ENCODE measurements around the gene TBCEL.

DNA sequence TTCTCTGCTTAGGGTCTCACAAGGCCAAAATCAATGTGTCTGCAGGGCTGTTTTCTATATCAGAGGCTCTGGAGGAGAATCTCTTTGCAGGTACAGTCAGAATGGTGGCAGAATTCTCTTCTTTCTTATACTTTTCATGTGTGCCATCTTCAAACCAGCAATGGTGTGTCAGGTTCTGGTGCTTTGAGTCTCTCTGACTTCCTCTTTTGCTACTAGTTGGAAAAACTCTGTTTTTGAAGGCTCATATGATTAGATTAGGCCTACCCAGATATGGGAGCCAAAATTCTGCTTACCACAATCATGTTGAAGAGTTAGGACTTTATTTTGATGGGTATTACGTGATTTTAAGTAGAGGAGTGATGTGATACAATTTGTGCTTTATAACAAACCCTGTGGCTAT is 58.3 kb downstream of the TBCEL start:
- TF ChIP-seq, protein P1, sequence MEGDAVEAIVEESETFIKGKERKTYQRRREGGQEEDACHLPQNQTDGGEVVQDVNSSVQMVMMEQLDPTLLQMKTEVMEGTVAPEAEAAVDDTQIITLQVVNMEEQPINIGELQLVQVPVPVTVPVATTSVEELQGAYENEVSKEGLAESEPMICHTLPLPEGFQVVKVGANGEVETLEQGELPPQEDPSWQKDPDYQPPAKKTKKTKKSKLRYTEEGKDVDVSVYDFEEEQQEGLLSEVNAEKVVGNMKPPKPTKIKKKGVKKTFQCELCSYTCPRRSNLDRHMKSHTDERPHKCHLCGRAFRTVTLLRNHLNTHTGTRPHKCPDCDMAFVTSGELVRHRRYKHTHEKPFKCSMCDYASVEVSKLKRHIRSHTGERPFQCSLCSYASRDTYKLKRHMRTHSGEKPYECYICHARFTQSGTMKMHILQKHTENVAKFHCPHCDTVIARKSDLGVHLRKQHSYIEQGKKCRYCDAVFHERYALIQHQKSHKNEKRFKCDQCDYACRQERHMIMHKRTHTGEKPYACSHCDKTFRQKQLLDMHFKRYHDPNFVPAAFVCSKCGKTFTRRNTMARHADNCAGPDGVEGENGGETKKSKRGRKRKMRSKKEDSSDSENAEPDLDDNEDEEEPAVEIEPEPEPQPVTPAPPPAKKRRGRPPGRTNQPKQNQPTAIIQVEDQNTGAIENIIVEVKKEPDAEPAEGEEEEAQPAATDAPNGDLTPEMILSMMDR (IDR thresholded peaks at IDR 0.05) = no peak
- TF ChIP-seq POLR2A (IDR thresholded peaks at IDR 0.05) = no peak
